Fibroblast of lung (primary cell): ENCODE measurements around the gene FGF14. TPM values are rescaled to one million over a fixed set of nuclear protein-coding genes. Genes with fewer than 3 reads are reported as not detected.

Source experiments
- DNase-seq, 2 donors: peaks; one replicate each; pipeline versions ENCODE4 v3.0.0 to v3.0.0-alpha.2; 2010; ENCODE audit warnings: low read depth in 2 of 2
- H2AFZ ChIP-seq: 2 replicates; pipeline ENCODE4 v1.5.1; 2012; ENCODE audit warnings: low read length, control low read depth, inconsistent platforms
- H3K27ac ChIP-seq: 2 replicates; pipeline ENCODE4 v1.5.1; 2011; ENCODE audit warnings: low read length, control low read depth; ENCODE audit not compliant: insufficient read depth
- H3K27me3 ChIP-seq: 2 replicates; pipeline ENCODE4 v1.5.1; 2011; ENCODE audit warnings: mild to moderate bottlenecking, low read length; ENCODE audit not compliant: control insufficient read depth, insufficient read depth
- H3K36me3 ChIP-seq: 2 replicates; pipeline ENCODE4 v1.5.1; 2011; ENCODE audit warnings: low read length; ENCODE audit not compliant: control insufficient read depth, insufficient read depth
- H3K4me1 ChIP-seq: 2 replicates; pipeline ENCODE4 v1.5.1; 2011; ENCODE audit warnings: low read length; ENCODE audit not compliant: control insufficient read depth, insufficient read depth; ENCODE audit errors: extremely low read depth
- H3K4me2 ChIP-seq: 2 replicates; pipeline ENCODE4 v1.5.1; 2011; ENCODE audit warnings: low read length, control low read depth; ENCODE audit not compliant: insufficient read depth; ENCODE audit errors: extremely low read depth
- H3K4me3 ChIP-seq, 4 experiments: fragments of 200-600 bp in 1 of 4; sonication (generic) in 1 of 4; replicated peaks in 1 of 4; 2 replicates each; pipeline ENCODE4 v1.5.1; 2011 to 2016; ENCODE audit warnings: low read length in 4 of 4, low read depth in 3 of 4, mild to moderate bottlenecking in 3 of 4, control low read depth in 2 of 4, inconsistent platforms in 1 of 4, mixed read lengths in 1 of 4; ENCODE audit not compliant: insufficient read depth in 1 of 4; ENCODE audit errors: control extremely low read depth in 1 of 4
- H3K79me2 ChIP-seq: 2 replicates; pipeline ENCODE4 v1.5.1; 2012; ENCODE audit warnings: mild to moderate bottlenecking, low read length, inconsistent platforms; ENCODE audit not compliant: control insufficient read depth, insufficient read depth
- H3K9ac ChIP-seq: 2 replicates; pipeline ENCODE4 v1.5.1; 2011; ENCODE audit warnings: mild to moderate bottlenecking, low read length, control low read depth; ENCODE audit not compliant: insufficient read depth
- H3K9me3 ChIP-seq: 2 replicates; pipeline ENCODE4 v1.5.1; 2012; ENCODE audit warnings: low read depth, low read length; ENCODE audit not compliant: control insufficient read depth, insufficient read depth
- H4K20me1 ChIP-seq: 2 replicates; pipeline ENCODE4 v1.5.1; 2011; ENCODE audit warnings: low read length; ENCODE audit not compliant: control insufficient read depth, insufficient read depth; ENCODE audit errors: extremely low read depth
- EZH2 ChIP-seq: IDR thresholded peaks from 2 replicates; pipeline ENCODE4 v1.5.1; 2012; ENCODE audit warnings: low read length, control low read depth, mild to moderate bottlenecking; ENCODE audit errors: missing control alignments
- polyA plus RNA-seq, 2 donors: library from polyadenylated mRNA; depleted of rRNA in 1 of 2; stranded (reverse) in 1 of 2; unstranded in 1 of 2; fragments of >200 nt; gene quantifications; 2 replicates each; pipeline ENCODE4 v1.2.1, GENCODE V29; 2011 to 2012; ENCODE audit warnings: missing spikeins in 1 of 2
- total RNA-seq: library from RNA; depleted of rRNA; stranded (reverse); fragments of >200 nt; gene quantifications from 2 replicates; pipeline ENCODE4 v1.2.1, GENCODE V29; 2014
- TF ChIP-seq, protein P1 (sequence below), 2 donors: IDR thresholded peaks in 1 of 2; conservative IDR thresholded peaks in 1 of 2; 1 replicate in 1 of 2; 2 replicates in 1 of 2; pipeline ENCODE4 v1.5.1; 2011 to 2012; ENCODE audit warnings: low read length in 2 of 2, control low read depth in 1 of 2, inconsistent platforms in 1 of 2, low read depth in 1 of 2, mild to moderate bottlenecking in 1 of 2

The FGF14 gene
- total and polyA plus RNA-seq, 2 donors (not counting 1 experiment from before 2014, with no cell fraction given), result 0.94 to 7.8 TPM

DNA sequence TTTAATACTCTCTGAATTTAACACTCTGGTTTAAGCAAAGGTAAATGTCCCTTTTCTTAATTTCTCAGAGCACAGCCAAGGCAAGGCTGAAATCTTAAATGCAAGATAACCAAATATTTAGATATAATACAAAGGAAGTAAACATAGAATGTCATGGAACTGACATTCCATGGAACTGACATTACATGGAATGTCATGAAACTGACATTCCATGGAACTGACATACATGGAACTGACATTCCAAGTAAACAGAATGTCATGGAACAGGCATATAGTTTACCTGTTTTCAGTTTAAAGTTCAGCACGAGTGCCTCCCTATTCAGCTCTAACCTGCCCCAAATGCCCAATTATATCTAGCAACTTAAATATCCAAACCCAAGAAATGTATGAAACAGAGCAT, 21.8 kb downstream of the FGF14 start:
- Histone ChIP-seq H3K79me2 (no peaks in the 10 kb centered on the region), H3K4me3 (no peak overlapping the region), H4K20me1 (no peaks in the 10 kb centered on the region), H3K36me3 (no peaks in the 10 kb centered on the region), H3K4me1 (no peaks in the 10 kb centered on the region), H2AFZ (no peak overlapping the region), H3K27me3 (no peaks in the 10 kb centered on the region), H3K9me3 (no peaks in the 10 kb centered on the region), H3K27ac (no peak overlapping the region), H3K4me2 (no peak overlapping the region), H3K9ac (no peak overlapping the region)
- DNase-seq, result no peak
- no peak for TF ChIP-seq EZH2
- TF ChIP-seq, protein P1, sequence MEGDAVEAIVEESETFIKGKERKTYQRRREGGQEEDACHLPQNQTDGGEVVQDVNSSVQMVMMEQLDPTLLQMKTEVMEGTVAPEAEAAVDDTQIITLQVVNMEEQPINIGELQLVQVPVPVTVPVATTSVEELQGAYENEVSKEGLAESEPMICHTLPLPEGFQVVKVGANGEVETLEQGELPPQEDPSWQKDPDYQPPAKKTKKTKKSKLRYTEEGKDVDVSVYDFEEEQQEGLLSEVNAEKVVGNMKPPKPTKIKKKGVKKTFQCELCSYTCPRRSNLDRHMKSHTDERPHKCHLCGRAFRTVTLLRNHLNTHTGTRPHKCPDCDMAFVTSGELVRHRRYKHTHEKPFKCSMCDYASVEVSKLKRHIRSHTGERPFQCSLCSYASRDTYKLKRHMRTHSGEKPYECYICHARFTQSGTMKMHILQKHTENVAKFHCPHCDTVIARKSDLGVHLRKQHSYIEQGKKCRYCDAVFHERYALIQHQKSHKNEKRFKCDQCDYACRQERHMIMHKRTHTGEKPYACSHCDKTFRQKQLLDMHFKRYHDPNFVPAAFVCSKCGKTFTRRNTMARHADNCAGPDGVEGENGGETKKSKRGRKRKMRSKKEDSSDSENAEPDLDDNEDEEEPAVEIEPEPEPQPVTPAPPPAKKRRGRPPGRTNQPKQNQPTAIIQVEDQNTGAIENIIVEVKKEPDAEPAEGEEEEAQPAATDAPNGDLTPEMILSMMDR (conservative IDR thresholded peaks at IDR 0.05 in 1 of 2, IDR thresholded peaks at IDR 0.05 in 1 of 2; ENCODE audit: low read depth in 1 of 2, low read length in 2 of 2), result no peak

DNA sequence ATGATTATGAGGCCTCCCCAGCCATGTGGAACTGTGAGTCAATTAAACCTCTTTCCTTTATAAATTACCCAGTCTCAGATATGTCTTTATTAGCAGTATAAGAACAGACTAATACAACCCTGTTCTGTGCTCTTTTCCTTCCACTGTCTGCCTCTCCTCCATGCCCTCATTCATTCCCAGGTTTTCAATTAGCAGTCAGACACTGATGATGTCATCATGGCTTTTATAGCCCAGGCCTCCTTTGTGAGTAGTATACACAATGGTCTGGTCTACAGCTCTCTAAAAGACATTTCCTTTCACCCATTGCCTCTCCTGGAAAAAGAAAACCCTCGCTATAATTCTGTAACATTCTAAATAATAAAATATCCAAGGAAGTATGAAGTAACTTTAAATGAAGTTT, 25.5 kb downstream of the FGF14 start:
- Histone ChIP-seq H3K9me3 (no peaks in the 10 kb centered on the region), H3K27ac (no peak overlapping the region), H3K4me1 (no peaks in the 10 kb centered on the region), H3K9ac (no peak overlapping the region), H4K20me1 (no peaks in the 10 kb centered on the region), H3K27me3 (no peaks in the 10 kb centered on the region), H3K4me2 (no peak overlapping the region), H3K79me2 (no peaks in the 10 kb centered on the region), H2AFZ (no peak overlapping the region), H3K4me3 (no peak overlapping the region), H3K36me3 (no peaks in the 10 kb centered on the region)
- TF ChIP-seq, protein P1 (conservative IDR thresholded peaks at IDR 0.05 in 1 of 2, IDR thresholded peaks at IDR 0.05 in 1 of 2; ENCODE audit: low read depth in 1 of 2, low read length in 2 of 2), result no peak
- TF ChIP-seq EZH2, result no peak
- no peak for DNase-seq

DNA sequence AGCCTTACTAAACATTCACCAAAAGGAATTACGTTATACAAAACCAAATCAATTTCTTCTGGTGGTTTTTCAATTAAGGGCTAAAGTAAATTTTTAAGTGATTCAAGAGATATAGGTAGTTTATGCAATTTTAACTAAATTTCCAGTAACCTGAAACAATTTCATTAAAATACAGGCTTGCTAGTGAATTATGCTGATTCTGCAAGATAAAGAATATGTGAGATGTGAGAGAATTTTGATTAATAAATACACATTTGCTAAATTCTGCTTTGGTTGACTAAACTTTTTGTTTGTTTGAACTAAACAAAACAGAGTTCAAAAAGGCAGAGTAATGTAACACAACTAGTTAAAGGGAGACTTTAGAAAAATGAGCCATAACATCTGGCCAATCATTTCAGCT, 27.1 kb downstream of the FGF14 start:
- H3K79me2 ChIP-seq, result no peaks in the 10 kb centered on the region
- no peaks in the 10 kb centered on the region for H3K27me3 ChIP-seq
- TF ChIP-seq EZH2, result no peak
- TF ChIP-seq, protein P1 (conservative IDR thresholded peaks at IDR 0.05 in 1 of 2, IDR thresholded peaks at IDR 0.05 in 1 of 2; ENCODE audit: low read depth in 1 of 2, low read length in 2 of 2), result no peak
- no peak overlapping the region for H3K27ac ChIP-seq
- no peak overlapping the region for H3K4me2 ChIP-seq
- no peaks in the 10 kb centered on the region for H3K4me1 ChIP-seq
- DNase-seq, result no peak
- H3K36me3 ChIP-seq, result no peaks in the 10 kb centered on the region
- no peaks in the 10 kb centered on the region for H4K20me1 ChIP-seq
- no peak overlapping the region for H2AFZ ChIP-seq
- H3K9me3 ChIP-seq, result no peaks in the 10 kb centered on the region
- no peak overlapping the region for H3K4me3 ChIP-seq
- no peak overlapping the region for H3K9ac ChIP-seq
